ENCODE measurements around the gene ARHGAP26.
"Not testable (repeated sequence)": the region's sequence is repeated elsewhere in the genome, so short reads cannot be mapped to it uniquely, and the experiment has no call there.

ARHGAP26 gene

GRCh38 chr5:143084407-143084806 is 314.2 kb downstream of the ARHGAP26 start:
- in situ Hi-C loops (cut with HindIII; ENCODE audit: low pct_unique_long_range_greater_than_20kb, low sequenced_read_pairs), result no loop called here
- no peak for DNase-seq (ENCODE audit: low read depth in 1 of 2, low spot score in 1 of 2)
- TF ChIP-seq JUND (IDR thresholded peaks at IDR 0.05; ENCODE audit: low read depth), result no peak

GRCh38 chr5:143085319-143085917 is 315.2 kb downstream of the ARHGAP26 start:
- no peak for DNase-seq (ENCODE audit: low read depth in 1 of 2, low spot score in 1 of 2)
- no peak for TF ChIP-seq JUND (IDR thresholded peaks at IDR 0.05; ENCODE audit: low read depth)
- in situ Hi-C loops (cut with HindIII; ENCODE audit: low pct_unique_long_range_greater_than_20kb, low sequenced_read_pairs), result no loop called here

GRCh38 chr5:143086546-143086907 is 316.4 kb downstream of the ARHGAP26 start:
- no peak for TF ChIP-seq JUND (IDR thresholded peaks at IDR 0.05; ENCODE audit: low read depth)
- in situ Hi-C loops (cut with HindIII; ENCODE audit: low pct_unique_long_range_greater_than_20kb, low sequenced_read_pairs), result no loop called here
- no peak for DNase-seq (ENCODE audit: low read depth in 1 of 2, low spot score in 1 of 2)

GRCh38 chr5:143086908-143087637 is 316.9 kb downstream of the ARHGAP26 start:
- DNase-seq (ENCODE audit: low read depth in 1 of 2, low spot score in 1 of 2), result peak; percentile 62 to 95
- peak; percentile 75 for TF ChIP-seq JUND (IDR thresholded peaks at IDR 0.05; ENCODE audit: low read depth)
- in situ Hi-C loops (cut with HindIII; ENCODE audit: low pct_unique_long_range_greater_than_20kb, low sequenced_read_pairs), result no loop called here

- in situ Hi-C loops (cut with HindIII; ENCODE audit: low pct_unique_long_range_greater_than_20kb, low sequenced_read_pairs); DNase-seq (ENCODE audit: low read depth in 1 of 2, low spot score in 1 of 2): not testable (repeated sequence)
Observed at GRCh38 chr5:143088702-143089101, 318.5 kb downstream of the ARHGAP26 start.

GRCh38 chr5:143090044-143090443 is 319.9 kb downstream of the ARHGAP26 start:
- in situ Hi-C loops (cut with HindIII; ENCODE audit: low pct_unique_long_range_greater_than_20kb, low sequenced_read_pairs); DNase-seq (ENCODE audit: low read depth in 1 of 2, low spot score in 1 of 2): not testable (repeated sequence)

- DNase-seq (ENCODE audit: low read depth in 1 of 2, low spot score in 1 of 2); in situ Hi-C loops (cut with HindIII; ENCODE audit: low pct_unique_long_range_greater_than_20kb, low sequenced_read_pairs): not testable (repeated sequence)
Observed at GRCh38 chr5:143092711-143093451, 322.7 kb downstream of the ARHGAP26 start.

GRCh38 chr5:143093452-143094086 is 323.4 kb downstream of the ARHGAP26 start:
- DNase-seq (ENCODE audit: low read depth in 1 of 2, low spot score in 1 of 2), result no peak
- in situ Hi-C loops (cut with HindIII; ENCODE audit: low pct_unique_long_range_greater_than_20kb, low sequenced_read_pairs), result no loop called here
- no peak for TF ChIP-seq JUND (IDR thresholded peaks at IDR 0.05; ENCODE audit: low read depth)

GRCh38 chr5:143094087-143094521 is 323.9 kb downstream of the ARHGAP26 start:
- no peak for DNase-seq (ENCODE audit: low read depth in 1 of 2, low spot score in 1 of 2)
- in situ Hi-C loops (cut with HindIII; ENCODE audit: low pct_unique_long_range_greater_than_20kb, low sequenced_read_pairs), result no loop called here

GRCh38 chr5:143094608-143095007 is 324.4 kb downstream of the ARHGAP26 start:
- in situ Hi-C loops (cut with HindIII; ENCODE audit: low pct_unique_long_range_greater_than_20kb, low sequenced_read_pairs); DNase-seq (ENCODE audit: low read depth in 1 of 2, low spot score in 1 of 2): not testable (repeated sequence)

More at GRCh38 chr5:143094087-143094521, 323.9 kb downstream of the ARHGAP26 start:
- TF ChIP-seq JUND (IDR thresholded peaks at IDR 0.05; ENCODE audit: low read depth), result no peak

GRCh38 chr5:143101121-143101520 is 330.9 kb downstream of the ARHGAP26 start:
- no peak for DNase-seq (ENCODE audit: low read depth in 1 of 2, low spot score in 1 of 2)
- in situ Hi-C loops (cut with HindIII; ENCODE audit: low pct_unique_long_range_greater_than_20kb, low sequenced_read_pairs), result no loop called here
- no peak for TF ChIP-seq JUND (IDR thresholded peaks at IDR 0.05; ENCODE audit: low read depth)

- no peak for TF ChIP-seq JUND (IDR thresholded peaks at IDR 0.05; ENCODE audit: low read depth)
- DNase-seq (ENCODE audit: low read depth in 1 of 2, low spot score in 1 of 2), result no peak
- in situ Hi-C loops (cut with HindIII; ENCODE audit: low pct_unique_long_range_greater_than_20kb, low sequenced_read_pairs), result no loop called here
Observed at GRCh38 chr5:143101725-143102386, 331.7 kb downstream of the ARHGAP26 start.

Measured in T47D (cell line).